Activated T-cell treated with anti-CD3 and anti-CD28 coated beads for 24 hours (primary cell): Measurements from ENCODE around the gene KIAA2012.
"Not testable (repeated sequence)": the region's sequence is repeated elsewhere in the genome, so short reads cannot be mapped to it uniquely, and the experiment has no call there.

Experiments used
- DNase-seq: peaks from one replicate; pipeline ENCODE4 v3.0.0-alpha.2; 2020; ENCODE audit warnings: low read depth

Gene KIAA2012

DNA sequence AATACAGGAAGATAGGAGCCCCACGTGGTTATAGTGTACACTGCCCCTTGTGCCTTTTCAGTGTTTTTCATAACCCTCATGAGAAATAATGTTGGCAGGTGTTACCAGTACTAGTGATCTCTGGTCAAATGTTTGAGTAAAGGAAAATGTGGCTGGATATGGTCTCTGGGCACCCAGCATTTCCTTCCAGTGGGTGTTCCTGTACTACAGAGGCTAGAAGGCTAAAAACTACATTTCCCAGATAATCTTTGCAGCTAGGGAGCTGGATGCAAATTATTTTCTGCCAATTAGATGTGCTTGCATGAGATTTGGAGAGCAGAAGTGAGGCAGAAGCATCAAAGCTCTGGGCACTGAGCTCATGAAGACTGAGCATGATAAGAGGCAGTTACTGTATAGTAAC is 45.1 kb downstream of the KIAA2012 start:
- no peak for DNase-seq

DNA sequence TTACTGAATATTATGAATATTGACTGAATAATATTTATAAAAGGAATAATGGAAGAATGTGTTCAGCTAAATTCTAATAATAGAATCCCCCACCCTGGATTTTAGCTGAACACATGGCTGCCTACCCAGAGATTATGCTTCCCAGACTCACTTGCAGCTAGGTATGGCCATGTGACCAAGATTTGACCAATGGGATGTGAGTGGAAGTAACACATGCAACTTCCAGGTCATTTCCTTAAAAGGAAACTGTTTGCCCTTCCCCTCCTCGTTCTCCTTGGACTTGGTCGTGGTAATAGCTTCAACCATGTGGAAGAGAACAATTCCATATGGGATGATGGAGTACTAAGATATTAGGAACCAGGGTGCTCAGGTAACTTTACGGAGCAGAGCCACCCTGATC is 47.8 kb downstream of the KIAA2012 start:
- DNase-seq = no peak

- DNase-seq = no peak
Observed at GRCh38 chr2:202121532-202122162, 48.6 kb downstream of the KIAA2012 start.

DNA sequence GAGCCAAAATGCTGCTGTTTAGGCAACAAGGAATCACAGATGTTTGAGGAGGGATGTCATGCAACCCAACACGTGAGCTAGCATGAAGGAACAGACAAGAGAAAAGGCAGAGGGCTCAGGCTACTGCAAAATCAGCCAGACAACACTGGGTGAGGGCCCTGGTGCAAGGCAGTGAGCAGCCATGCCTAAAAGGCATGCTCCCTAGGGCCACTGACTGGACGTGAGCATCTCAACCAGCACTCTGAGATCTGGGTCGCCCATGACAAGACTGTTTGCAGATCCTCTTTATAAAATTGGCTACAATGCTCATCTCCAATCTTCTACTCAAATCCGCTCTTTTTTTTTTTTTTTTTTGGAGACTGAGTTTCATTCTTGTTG is 49.1 kb downstream of the KIAA2012 start:
- DNase-seq = no peak

- no peak for DNase-seq
Observed at GRCh38 chr2:202122980-202123720, 50.1 kb downstream of the KIAA2012 start.

DNA sequence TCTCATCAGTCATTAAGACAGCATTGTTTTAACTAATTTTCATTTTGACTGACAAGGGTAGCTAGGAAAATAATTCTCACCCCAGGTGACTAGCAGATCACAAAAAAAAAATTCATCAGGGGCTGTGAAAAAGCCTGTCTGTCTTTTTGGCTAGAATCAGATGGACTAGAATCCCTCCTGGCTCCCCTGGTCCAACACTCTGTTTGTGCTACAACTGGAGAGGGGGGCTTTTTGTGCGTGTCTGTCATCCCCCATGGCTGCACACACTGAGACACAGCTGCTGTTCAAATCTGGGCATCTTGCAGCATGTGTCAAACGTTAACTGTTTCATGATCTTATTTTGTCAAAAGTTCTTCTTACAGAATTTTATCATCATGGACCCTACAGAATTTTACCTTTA is 51.2 kb downstream of the KIAA2012 start:
- no peak for DNase-seq

GRCh38 chr2:202127687-202128331 is 54.8 kb downstream of the KIAA2012 start:
- DNase-seq = no peak

DNA sequence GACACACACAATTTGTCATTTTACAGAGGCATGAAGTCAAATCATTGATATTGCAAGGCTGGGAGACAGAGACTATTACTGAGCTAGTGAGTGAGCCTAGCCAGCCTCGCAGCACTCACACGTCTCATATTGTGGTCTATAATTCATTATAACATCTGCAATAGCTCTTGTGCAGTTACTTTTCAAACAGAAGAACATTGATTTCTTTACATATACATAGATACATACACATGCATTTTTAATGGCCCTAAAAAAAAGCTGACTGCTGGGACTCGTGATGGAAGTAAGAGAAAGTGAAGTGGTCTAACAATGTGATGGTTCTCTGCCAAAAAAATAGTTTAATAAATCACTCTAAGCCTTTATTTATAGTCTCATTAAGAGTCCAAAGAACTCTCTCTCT is 56.8 kb downstream of the KIAA2012 start:
- DNase-seq = no peak

DNA sequence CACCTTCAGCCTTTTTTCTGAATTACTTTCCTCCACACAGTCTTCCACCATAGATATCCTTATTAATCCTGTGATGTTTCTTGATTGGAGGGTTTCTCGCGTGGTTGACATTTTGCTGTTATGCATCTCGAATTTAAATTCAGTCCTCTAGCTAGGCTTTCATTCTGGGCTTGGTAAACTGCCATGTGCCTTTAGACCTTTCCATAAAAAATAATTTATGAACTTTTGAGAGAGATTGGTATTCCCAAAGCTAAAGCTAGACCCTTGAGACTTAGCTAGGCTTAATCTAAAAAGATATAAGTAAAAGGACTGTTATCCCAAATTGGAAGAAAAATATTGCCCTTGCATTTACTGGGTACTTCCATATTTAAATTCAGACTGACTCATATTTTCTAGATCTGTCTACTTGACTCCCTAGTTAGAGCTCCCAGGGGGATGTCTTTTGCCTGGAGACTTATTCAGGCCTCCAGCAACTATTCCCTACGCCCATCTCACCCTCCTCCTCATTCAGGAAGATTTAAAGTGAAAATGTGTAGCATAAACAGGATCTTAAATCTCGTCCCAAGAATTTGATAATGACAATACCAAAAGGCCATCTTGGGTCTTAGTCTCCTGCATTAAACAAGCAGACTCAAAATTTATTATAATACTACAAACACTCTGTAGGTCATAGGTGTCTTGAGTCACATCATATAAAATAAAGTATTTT is 60.3 kb downstream of the KIAA2012 start:
- DNase-seq = no peak

DNA sequence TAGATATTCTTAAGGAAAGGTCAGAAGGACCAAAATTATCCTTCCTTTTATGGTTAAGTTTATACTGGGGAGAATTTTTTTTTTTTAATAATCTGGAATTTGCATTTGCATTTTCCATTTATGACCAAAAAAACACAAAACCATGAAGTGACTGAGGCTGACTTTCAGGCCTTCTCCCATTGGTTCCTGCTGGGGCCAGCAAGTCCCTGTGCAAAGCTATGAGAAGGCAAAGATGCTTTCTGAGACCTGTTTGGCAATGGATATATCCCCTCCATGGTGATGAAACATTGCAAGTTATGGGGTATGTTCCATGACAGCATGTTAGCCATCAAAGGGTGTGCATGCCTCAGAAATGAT is 60.8 kb downstream of the KIAA2012 start:
- no peak for DNase-seq

- DNase-seq = no peak
Observed at GRCh38 chr2:202135091-202135874, 62.2 kb downstream of the KIAA2012 start.

DNA sequence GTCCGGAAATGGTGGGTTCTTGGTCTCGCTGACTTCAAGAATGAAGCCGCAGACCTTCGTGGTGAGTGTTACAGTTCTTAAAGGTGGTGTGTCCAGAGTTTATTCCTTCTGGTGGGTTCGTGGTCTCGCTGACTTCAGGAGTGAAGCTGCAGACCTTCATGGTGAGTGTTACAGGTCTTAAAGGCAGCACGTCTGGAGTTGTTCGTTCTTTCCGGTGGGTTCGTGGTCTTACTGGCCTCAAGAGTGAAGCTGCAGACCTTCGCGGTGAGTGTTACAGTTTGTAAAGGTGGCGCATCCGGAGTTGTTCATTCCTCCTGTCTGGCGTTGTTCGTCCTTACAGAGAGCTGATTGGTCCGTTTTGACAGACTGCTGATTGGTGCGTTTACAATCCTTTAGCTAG is 63.0 kb downstream of the KIAA2012 start:
- not testable (repeated sequence) for DNase-seq

DNA sequence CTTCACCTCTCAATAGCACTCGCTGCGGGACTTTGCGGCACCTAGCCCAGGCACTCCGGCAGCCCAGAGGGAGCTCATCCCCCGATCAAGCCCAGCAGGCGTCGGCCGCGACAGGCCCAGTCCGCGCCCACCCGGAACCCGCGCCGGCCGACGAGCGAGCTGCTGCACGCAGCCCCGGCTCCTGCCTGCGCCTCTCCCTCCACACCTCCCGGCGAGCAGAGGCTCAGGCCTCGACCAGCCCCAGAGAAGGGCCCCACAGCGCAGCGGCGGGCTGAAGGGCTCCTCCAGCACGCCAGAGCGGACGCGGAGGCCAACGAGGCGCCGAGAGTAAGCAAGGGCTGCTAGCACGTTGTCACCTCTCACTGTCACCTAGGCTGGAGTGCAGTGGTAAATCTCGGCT is 63.5 kb downstream of the KIAA2012 start:
- no peak for DNase-seq

DNA sequence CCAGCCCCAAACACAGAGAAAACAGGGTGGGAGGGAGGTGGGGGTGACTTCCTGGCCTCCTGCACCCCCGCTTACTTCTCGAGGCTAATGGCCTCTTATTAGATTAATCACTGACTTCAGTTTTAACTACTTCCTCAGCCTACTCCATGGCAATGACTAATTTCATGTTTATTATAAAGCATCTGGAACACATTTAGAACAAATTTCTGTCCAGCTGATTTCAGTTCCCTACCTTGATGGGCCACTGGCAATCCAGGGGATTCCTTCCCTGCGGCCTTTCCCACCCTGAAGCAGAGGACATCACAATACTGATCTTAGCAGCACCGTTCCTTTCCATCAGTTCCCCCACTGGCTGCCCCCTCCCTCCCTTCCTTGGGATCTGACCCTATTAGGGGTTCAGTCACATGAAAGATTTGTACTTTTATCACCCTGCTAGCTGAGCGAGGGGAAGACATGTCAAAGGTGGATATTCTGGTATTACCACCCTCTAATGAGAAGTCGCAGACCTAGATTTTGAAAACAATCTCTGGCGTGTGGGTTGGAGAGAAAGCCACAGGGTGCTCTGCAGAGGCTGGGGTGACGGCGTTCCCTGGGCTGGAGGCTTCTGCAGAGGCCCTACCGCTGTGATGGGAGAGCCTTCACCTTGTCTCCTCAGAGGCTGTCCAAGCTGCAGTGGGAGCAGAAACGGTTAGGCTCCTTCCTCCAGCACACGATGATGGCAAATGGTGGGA is 67.6 kb downstream of the KIAA2012 start:
- no peak for DNase-seq

GRCh38 chr2:202141329-202141947 is 68.4 kb downstream of the KIAA2012 start:
- DNase-seq = no peak

DNA sequence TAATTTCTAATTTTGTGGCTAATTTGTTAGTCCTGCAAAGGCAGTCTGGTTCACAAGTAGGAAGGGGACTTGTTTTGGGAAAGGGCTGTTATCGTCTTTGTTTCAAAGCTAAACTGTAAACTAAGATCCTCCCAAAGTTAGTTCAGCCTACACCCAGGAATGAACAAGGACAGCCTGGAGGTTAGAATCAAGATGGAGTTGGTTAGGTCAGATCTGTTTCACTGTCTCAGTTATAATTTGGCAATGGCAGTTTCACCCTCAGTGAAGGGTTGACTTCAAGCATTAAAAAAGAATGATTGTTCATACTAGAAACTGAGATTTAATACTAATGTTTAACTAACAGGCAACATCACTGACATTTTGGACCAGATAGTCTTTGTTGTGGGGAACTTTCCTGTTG is 69.5 kb downstream of the KIAA2012 start:
- no peak for DNase-seq

DNA sequence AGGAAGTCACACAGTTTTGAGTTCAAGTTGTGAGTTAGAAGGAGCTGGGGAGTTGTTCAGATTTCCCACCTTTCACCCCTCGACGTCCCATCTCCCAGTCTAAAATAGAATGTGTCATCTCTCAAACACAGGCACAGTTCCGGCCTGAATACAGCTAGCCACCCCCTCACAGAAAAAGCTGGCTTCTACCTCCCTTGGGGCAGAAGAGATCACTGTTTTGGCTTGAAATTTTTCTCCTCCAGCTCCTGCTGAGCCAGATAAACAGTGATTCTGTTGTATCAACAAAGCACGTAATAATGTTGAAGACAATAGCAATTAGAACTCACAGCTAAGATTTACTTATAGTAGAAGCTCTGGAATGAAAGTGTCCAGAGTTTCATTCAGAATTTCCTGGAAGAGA is 74.7 kb downstream of the KIAA2012 start:
- DNase-seq = no peak

GRCh38 chr2:202148515-202149154 is 75.6 kb downstream of the KIAA2012 start:
- no peak for DNase-seq

DNA sequence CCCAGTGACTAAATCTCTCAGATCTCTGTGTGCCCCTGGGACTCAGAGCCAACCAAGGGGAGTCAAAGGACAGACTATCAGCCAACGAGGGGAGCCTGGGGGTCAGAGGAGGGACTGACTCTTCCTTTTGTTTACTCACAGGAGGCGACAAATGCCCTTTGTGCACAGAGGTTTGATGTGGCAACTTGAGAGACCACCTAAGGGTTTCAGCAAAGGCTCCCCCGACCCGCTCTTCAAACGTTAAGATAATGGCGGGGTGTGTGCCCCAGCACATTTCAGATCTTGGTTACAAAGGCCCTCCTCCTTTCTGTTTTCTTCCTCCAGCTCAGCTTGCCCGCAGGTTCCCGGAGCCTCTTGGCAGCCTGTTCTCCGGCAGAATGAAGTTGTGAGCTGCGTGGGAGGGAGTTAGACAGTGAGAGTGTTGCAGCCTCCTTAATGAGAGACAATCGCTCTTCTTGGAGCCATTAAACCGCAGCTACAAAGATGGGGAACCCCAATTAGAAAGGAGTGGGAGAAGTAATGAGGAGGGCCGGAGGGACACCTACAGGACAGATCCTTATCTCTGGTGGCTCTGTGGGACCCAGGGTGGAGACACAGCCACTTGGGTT is 76.2 kb downstream of the KIAA2012 start:
- no peak for DNase-seq

DNA sequence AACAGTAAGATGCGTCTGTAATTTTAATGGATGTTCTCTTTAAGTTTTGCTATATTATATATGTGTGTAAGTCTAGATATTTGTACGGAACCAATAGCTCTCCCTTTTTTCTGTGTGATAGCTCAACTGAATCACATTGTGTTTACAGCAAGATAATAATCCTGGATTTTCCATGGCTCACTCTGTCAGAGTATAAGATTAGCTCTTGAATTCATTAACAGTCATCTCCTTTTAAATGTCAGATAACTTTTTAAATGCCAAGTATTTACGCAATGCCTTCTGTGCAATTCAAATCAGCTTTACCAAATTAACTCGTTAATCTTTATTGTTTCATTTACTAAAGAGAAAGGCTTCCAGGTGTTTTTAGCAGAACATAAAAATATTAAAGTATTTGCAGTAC is 76.9 kb downstream of the KIAA2012 start:
- DNase-seq = no peak
